SK-N-SH (cell line): ENCODE data around the gene ORC1. TPM values are rescaled to one million over a fixed set of nuclear protein-coding genes. Genes with fewer than 3 reads are reported as not detected.
A peak's percentile ranks its signal among the peaks of the same experiment; 100 is the strongest.

Experiments used
- CTCF ChIA-PET: fragments of 300-600, 350-600 bp; formaldehyde crosslinking; extraction: SDS; loops from one replicate; lab custom pipeline; 2021; lab: Yijun Ruan, JAX
- POLR2A ChIA-PET: fragments of 350-600 bp; sonication (Branson Sonifier 250); formaldehyde crosslinking; extraction: SDS; loops from one replicate; lab custom pipeline; 2020; ENCODE audit warnings: antibody characterized with exemption, inconsistent platforms; lab: Yijun Ruan, JAX
- DNase-seq: peaks from one replicate; pipeline ENCODE4 v3.0.0; 2012
- H2AFZ ChIP-seq: fragments of 200-600 bp; sonication (generic); 2 replicates; pipeline ENCODE4 v1.8.1; 2016; ENCODE audit warnings: antibody characterized with exemption, mild to moderate bottlenecking, low read depth
- H3F3A ChIP-seq: fragments of 200-600 bp; sonication (generic); replicated peaks from 2 replicates; pipeline ENCODE3; 2016; ENCODE audit warnings: antibody characterized with exemption, mild to moderate bottlenecking; ENCODE audit not compliant: insufficient read depth
- H3K27ac ChIP-seq, 2 experiments: fragments of 200-500 bp in 1 of 2; fragments of 200-600 bp in 1 of 2; sonication (Bioruptor generic) in 1 of 2; sonication (generic), shearing (Covaris generic) in 1 of 2; 2 replicates each; pipeline versions ENCODE4 v1.5.1 to v1.6.1; 2014 to 2016; ENCODE audit warnings: low read depth in 2 of 2, inconsistent platforms in 1 of 2, low read length in 1 of 2, mild to moderate bottlenecking in 1 of 2, mixed read lengths in 1 of 2
- H3K27me3 ChIP-seq: fragments of 200-600 bp; sonication (generic), shearing (Covaris generic); 2 replicates; pipeline ENCODE4 v1.6.1; 2016; ENCODE audit warnings: mixed run types; ENCODE audit not compliant: insufficient read depth
- H3K36me3 ChIP-seq, 2 experiments: fragments of 200-500 bp in 1 of 2; fragments of 200-600 bp in 1 of 2; sonication (Bioruptor generic) in 1 of 2; sonication (generic) in 1 of 2; replicated peaks in 1 of 2; 2 replicates each; pipeline versions ENCODE3 to v1.5.1; 2014 to 2016; ENCODE audit warnings: low read length in 1 of 2, mild to moderate bottlenecking in 1 of 2; ENCODE audit not compliant: insufficient read depth in 2 of 2, control insufficient read depth in 1 of 2
- H3K4me1 ChIP-seq, 2 experiments: fragments of 200-500 bp in 1 of 2; fragments of 200-600 bp in 1 of 2; sonication (Bioruptor generic) in 1 of 2; sonication (generic), shearing (Covaris generic) in 1 of 2; 2 replicates each; pipeline versions ENCODE4 v1.5.1 to v1.6.1; 2014 to 2016; ENCODE audit warnings: low read depth in 1 of 2, low read length in 1 of 2, mixed run types in 1 of 2; ENCODE audit not compliant: insufficient read depth in 2 of 2, control insufficient read depth in 1 of 2
- H3K4me2 ChIP-seq: fragments of 200-600 bp; sonication (generic), shearing (Covaris generic); 2 replicates; pipeline ENCODE4 v1.6.1; 2017; ENCODE audit warnings: mixed run types
- H3K4me3 ChIP-seq, 2 experiments: fragments of 200-500 bp in 1 of 2; fragments of 200-600 bp in 1 of 2; sonication (Bioruptor generic) in 1 of 2; sonication (generic), shearing (Covaris generic) in 1 of 2; 2 replicates each; pipeline versions ENCODE4 v1.5.1 to v1.8.1; 2014 to 2016; ENCODE audit warnings: low read depth in 2 of 2, inconsistent platforms in 1 of 2, low read length in 1 of 2, mild to moderate bottlenecking in 1 of 2, mixed read lengths in 1 of 2, moderate library complexity in 1 of 2
- H3K79me2 ChIP-seq: fragments of 200-600 bp; sonication (generic); 2 replicates; pipeline ENCODE4 v1.8.1; 2017; ENCODE audit warnings: mild to moderate bottlenecking; ENCODE audit not compliant: insufficient read depth
- H3K9ac ChIP-seq: fragments of 200-600 bp; sonication (generic); 2 replicates; pipeline ENCODE4 v1.6.1; 2017; ENCODE audit warnings: mixed run types
- H3K9me2 ChIP-seq: fragments of 200-600 bp; sonication (generic); 2 replicates; pipeline ENCODE4 v1.6.1; 2017; ENCODE audit warnings: mixed run types
- H3K9me3 ChIP-seq: fragments of 200-600 bp; sonication (generic); 2 replicates; pipeline ENCODE4 v1.6.1; 2017; ENCODE audit warnings: mixed run types, mild to moderate bottlenecking, moderate library complexity
- H4K20me1 ChIP-seq: fragments of 200-600 bp; sonication (generic); 2 replicates; pipeline ENCODE4 v1.6.1; 2017; ENCODE audit warnings: mild to moderate bottlenecking, mixed run types; ENCODE audit not compliant: insufficient read depth
- EP300 ChIP-seq, 2 experiments: IDR thresholded peaks; 2 replicates each; pipeline versions ENCODE4 v1.4.0 to v1.6.1; 2012; ENCODE audit warnings: borderline replicate concordance in 1 of 2, low read depth in 1 of 2, low read length in 1 of 2
- FOSL2 ChIP-seq: IDR thresholded peaks from 2 replicates; pipeline ENCODE4 v1.4.0; 2012; ENCODE audit warnings: low read depth, mild to moderate bottlenecking, moderate library complexity, borderline replicate concordance
- FOXJ3 ChIP-seq: sonication (generic); formaldehyde crosslinking; IDR thresholded peaks from 2 replicates; pipeline ENCODE4 v1.5.1; 2020; ENCODE audit warnings: mild to moderate bottlenecking, missing genetic modification reagents
- FOXM1 ChIP-seq: IDR thresholded peaks from 2 replicates; pipeline ENCODE4 v1.4.0; 2012; ENCODE audit warnings: low read depth, mild to moderate bottlenecking
- GABPA ChIP-seq: IDR thresholded peaks from 2 replicates; pipeline ENCODE4 v1.4.0; 2012; ENCODE audit warnings: low read depth, mild to moderate bottlenecking
- MEF2A ChIP-seq: IDR thresholded peaks from 2 replicates; pipeline ENCODE4 v1.4.0; 2012; ENCODE audit warnings: low read depth, borderline replicate concordance
- MXI1 ChIP-seq: IDR thresholded peaks from 2 replicates; pipeline ENCODE4 v1.6.1; 2012; ENCODE audit warnings: mild to moderate bottlenecking, low read depth, low read length, improper control_type of control experiment
- NRF1 ChIP-seq: IDR thresholded peaks from 2 replicates; pipeline ENCODE4 v1.6.1; 2012; ENCODE audit warnings: low read depth, mild to moderate bottlenecking, low read length
- POLR2AphosphoS5 ChIP-seq: IDR thresholded peaks from 2 replicates; pipeline ENCODE4 v1.6.1; 2012; ENCODE audit warnings: low read depth, low read length
- RAD21 ChIP-seq: IDR thresholded peaks from 2 replicates; pipeline ENCODE4 v1.6.1; 2012; ENCODE audit warnings: mild to moderate bottlenecking, low read length
- RCOR1 ChIP-seq: fragments of 150-350 bp; IDR thresholded peaks from 2 replicates; pipeline ENCODE4 v1.6.1; 2017; ENCODE audit warnings: antibody characterized with exemption, low read length
- RFX5 ChIP-seq: IDR thresholded peaks from 2 replicates; pipeline ENCODE4 v1.6.1; 2012; ENCODE audit warnings: mild to moderate bottlenecking, improper control_type of control experiment, low read length
- RXRA ChIP-seq: IDR thresholded peaks from 2 replicates; pipeline ENCODE4 v1.4.0; 2012; ENCODE audit warnings: low read depth, mild to moderate bottlenecking, borderline replicate concordance
- SMC3 ChIP-seq: IDR thresholded peaks from 2 replicates; pipeline ENCODE4 v1.6.1; 2012; ENCODE audit warnings: low read depth, low read length, improper control_type of control experiment
- TAF1 ChIP-seq: IDR thresholded peaks from 2 replicates; pipeline ENCODE4 v1.6.1; 2012; ENCODE audit warnings: low read depth, mild to moderate bottlenecking, low read length, moderate library complexity, borderline replicate concordance
- TCF12 ChIP-seq: IDR thresholded peaks from 2 replicates; pipeline ENCODE4 v1.4.0; 2012
- WGBS: methylation state at CpG from one replicate; pipeline ENCODE4 v1.1.6; 2017; ENCODE audit warnings: low lambda C conversion rate; 5-methylcytosine and 5-hydroxymethylcytosine counted together
- polyA plus RNA-seq, 3 experiments: library from polyadenylated mRNA; depleted of rRNA; stranded (reverse); fragments of >200 nt; gene quantifications; 2 replicates each; pipeline ENCODE4 v1.2.3, GENCODE V29; 2012
- TF ChIP-seq, protein P1 (sequence below): IDR thresholded peaks from 2 replicates; pipeline ENCODE4; 2012
- TF ChIP-seq, protein P2 (sequence below): IDR thresholded peaks from 2 replicates; pipeline ENCODE4 v1.4.0; 2012; ENCODE audit warnings: low read depth, borderline replicate concordance

Gene ORC1
- polyA plus RNA-seq, 1 of the 3 experiments (the other 2 are of a cell fraction) = 5.2 TPM

DNA sequence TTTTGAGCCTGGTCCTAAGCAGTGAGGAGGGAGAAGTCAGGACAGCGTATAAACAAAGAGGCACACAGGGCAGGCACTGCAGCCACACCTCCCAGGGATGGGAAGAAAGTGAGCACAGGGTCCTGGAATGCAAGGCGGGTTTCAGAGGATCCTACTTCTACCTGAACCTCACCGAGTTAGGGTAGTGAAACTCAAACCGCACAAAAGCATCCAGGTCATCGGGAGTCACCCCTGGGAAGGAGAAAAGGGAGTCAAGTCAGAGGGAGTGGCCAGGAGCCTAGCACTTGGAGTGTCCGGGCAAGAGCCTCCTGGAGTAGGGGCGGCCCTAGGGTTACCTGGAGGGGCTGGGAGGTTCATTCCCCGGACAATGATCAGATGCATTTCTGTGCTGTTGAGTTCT lies 48.8 kb downstream of the ORC1 start:
- ChIA-PET CTCF (no interaction called here), POLR2A (interaction anchor here (0.6 to 1.1 kb wide), 2 partner anchors 11 to 13 kb away, joined by 3 to 5 read pairs; partner anchors contain the start of gene CC2D1B)
- Histone ChIP-seq H3K4me2 (no peak overlapping the region), H3K27me3 (no peaks in the 10 kb centered on the region), H3K27ac (no peak overlapping the region), H4K20me1 (no peaks in the 10 kb centered on the region), H3K79me2 (no peaks in the 10 kb centered on the region), H2AFZ (no peak overlapping the region), H3K9me2 (no peaks in the 10 kb centered on the region), H3K9ac (no peak overlapping the region), H3K4me1 (no peaks in the 10 kb centered on the region), H3K9me3 (no peaks in the 10 kb centered on the region), H3F3A (no peaks in the 10 kb centered on the region), H3K4me3 (no peak overlapping the region), H3K36me3 (peaks cover 10 to 90% of the 10 kb centered on the region in 2 experiments)
- no peak for DNase-seq
- TF ChIP-seq FOXJ3 (CRISPR knock-in tag) (no peak), MXI1 (no peak), RXRA (no peak)
- TF ChIP-seq, protein P1, sequence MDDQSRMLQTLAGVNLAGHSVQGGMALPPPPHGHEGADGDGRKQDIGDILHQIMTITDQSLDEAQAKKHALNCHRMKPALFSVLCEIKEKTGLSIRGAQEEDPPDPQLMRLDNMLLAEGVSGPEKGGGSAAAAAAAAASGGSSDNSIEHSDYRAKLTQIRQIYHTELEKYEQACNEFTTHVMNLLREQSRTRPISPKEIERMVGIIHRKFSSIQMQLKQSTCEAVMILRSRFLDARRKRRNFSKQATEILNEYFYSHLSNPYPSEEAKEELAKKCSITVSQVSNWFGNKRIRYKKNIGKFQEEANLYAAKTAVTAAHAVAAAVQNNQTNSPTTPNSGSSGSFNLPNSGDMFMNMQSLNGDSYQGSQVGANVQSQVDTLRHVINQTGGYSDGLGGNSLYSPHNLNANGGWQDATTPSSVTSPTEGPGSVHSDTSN = no peak
- WGBS = 94% methylated on average over 6 of the region's 8 CpGs

- Histone ChIP-seq H3K9me3 (no peaks in the 10 kb centered on the region), H3K4me3 (no peak overlapping the region), H3K36me3 (peaks cover 12 to 63% of the 10 kb centered on the region in 2 experiments), H4K20me1 (no peaks in the 10 kb centered on the region), H3K27me3 (no peaks in the 10 kb centered on the region), H3K9ac (no peak overlapping the region), H3K9me2 (no peaks in the 10 kb centered on the region), H3F3A (peaks cover 11% of the 10 kb centered on the region), H2AFZ (no peak overlapping the region), H3K4me2 (no peak overlapping the region), H3K79me2 (no peaks in the 10 kb centered on the region), H3K4me1 (peaks cover 0 to 5% of the 10 kb centered on the region in 2 experiments; a peak in 1 of 4 replicates), H3K27ac (no peak overlapping the region)
- 73% methylated on average over 6 of the region's 7 CpGs for whole genome bisulfite sequencing
- DNase-seq = no peak
- no peak for TF ChIP-seq TCF12
- no peak for TF ChIP-seq MEF2A
- CTCF ChIA-PET = no interaction called here
- POLR2A ChIA-PET = interaction anchor here (0.6 kb wide), 1 partner anchor 588 kb away, joined by 6 read pairs; no protein-coding TSS in a partner anchor
Measured at GRCh38 chr1:52352690-52353089, 51.5 kb downstream of the ORC1 start.

DNA sequence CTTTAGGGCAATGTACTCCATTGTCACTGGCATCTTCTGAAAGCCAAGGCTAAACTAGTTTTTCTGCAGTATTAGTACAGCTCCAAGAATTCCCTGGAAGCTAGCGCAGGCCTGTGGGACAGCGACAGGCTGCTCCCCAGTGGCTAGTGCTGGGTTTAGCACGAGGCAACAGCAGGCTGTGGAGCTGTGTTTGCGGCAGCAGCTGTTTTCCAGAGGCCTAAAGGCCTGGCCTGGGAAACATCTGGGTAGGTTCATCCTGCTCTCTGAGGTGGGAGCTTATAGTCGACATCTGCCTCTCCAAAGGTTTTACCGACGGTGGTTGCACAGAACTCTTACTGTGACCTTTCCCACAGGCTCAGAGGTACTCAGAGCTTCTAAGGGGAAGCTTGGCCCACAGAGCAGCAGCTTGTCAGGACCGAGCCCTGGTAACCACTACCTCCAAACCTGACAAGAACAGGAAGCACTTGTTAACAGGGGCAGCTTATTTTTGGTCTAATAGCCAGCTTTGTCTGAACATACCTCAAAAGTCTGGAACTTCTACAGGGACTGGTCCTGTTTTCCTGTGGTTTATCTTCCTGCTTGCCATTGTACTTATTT lies 55.4 kb downstream of the ORC1 start:
- DNase-seq = peak; percentile 81
- Histone ChIP-seq H3K36me3 (peaks cover 24 to 33% of the 10 kb centered on the region in 2 experiments), H3K9ac (no peak overlapping the region), H3K9me2 (no peaks in the 10 kb centered on the region), H3K79me2 (no peaks in the 10 kb centered on the region), H3K4me3 (no peak overlapping the region), H4K20me1 (no peaks in the 10 kb centered on the region), H3K4me1 (peaks cover 0 to 5% of the 10 kb centered on the region in 2 experiments; a peak in 1 of 4 replicates), H2AFZ (no peak overlapping the region), H3K9me3 (no peaks in the 10 kb centered on the region), H3F3A (peaks cover 12% of the 10 kb centered on the region), H3K27me3 (no peaks in the 10 kb centered on the region), H3K27ac (peak overlapping the region in 1 of 2 experiments; percentile 71; a peak in 2 of 4 replicates), H3K4me2 (no peak overlapping the region)
- 73% methylated on average over 3 of the region's 8 CpGs for WGBS
- ChIA-PET CTCF (interaction anchor here (0.7 to 2.7 kb wide), 33 partner anchors 9 to 457 kb away, joined by 3 to 54 read pairs (median 4); partner anchors contain the start of genes CC2D1B, ORC1 and ZFYVE9), POLR2A (interaction anchor here (0.9 to 1.4 kb wide), 6 partner anchors 18 to 294 kb away, joined by 3 to 5 read pairs (median 4); partner anchors contain the start of genes BTF3L4, CC2D1B and TXNDC12)
- TF ChIP-seq, protein P2, sequence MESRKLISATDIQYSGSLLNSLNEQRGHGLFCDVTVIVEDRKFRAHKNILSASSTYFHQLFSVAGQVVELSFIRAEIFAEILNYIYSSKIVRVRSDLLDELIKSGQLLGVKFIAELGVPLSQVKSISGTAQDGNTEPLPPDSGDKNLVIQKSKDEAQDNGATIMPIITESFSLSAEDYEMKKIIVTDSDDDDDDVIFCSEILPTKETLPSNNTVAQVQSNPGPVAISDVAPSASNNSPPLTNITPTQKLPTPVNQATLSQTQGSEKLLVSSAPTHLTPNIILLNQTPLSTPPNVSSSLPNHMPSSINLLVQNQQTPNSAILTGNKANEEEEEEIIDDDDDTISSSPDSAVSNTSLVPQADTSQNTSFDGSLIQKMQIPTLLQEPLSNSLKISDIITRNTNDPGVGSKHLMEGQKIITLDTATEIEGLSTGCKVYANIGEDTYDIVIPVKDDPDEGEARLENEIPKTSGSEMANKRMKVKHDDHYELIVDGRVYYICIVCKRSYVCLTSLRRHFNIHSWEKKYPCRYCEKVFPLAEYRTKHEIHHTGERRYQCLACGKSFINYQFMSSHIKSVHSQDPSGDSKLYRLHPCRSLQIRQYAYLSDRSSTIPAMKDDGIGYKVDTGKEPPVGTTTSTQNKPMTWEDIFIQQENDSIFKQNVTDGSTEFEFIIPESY = no peak
- TF ChIP-seq MEF2A = no peak
- TF ChIP-seq RCOR1 = peak; percentile 28; the same call in 1 of the 2 replicates
- peak; percentile 88 for TF ChIP-seq RAD21
- no peak for TF ChIP-seq EP300 (IDR thresholded peaks at IDR 0.05; ENCODE audit: borderline replicate concordance in 1 of 2, low read depth in 1 of 2, low read length in 1 of 2)
- TF ChIP-seq FOSL2 = 0 out of 2 replicates have a peak, but pooled peaks have one; percentile 1
- TF ChIP-seq GABPA = no peak
- TF ChIP-seq TCF12 = no peak
- peak; percentile 54 for TF ChIP-seq SMC3
- no peak for TF ChIP-seq RFX5
- TF ChIP-seq FOXM1 = no peak
- no peak for TF ChIP-seq TAF1
- TF ChIP-seq POLR2AphosphoS5 = no peak; the same call in 1 of the 2 replicates
- no peak for TF ChIP-seq NRF1
